Measurements from ENCODE around the gene DNMBP.

DNMBP gene

GRCh38 chr10:99852481-99853213 is 157.1 kb downstream of the DNMBP start:
- Histone ChIP-seq H3K4me3 (ENCODE audit: low read depth, low read length) (no peak overlapping the region), H3K4me1 (ENCODE audit: control insufficient read depth, insufficient read depth, low read length) (peaks cover 58% of the 10 kb centered on the region), H3K27me3 (ENCODE audit: control insufficient read depth, insufficient read depth, low read length) (no peaks in the 10 kb centered on the region), H3K9me3 (ENCODE audit: control insufficient read depth, insufficient read depth, low read depth, low read length) (no peaks in the 10 kb centered on the region), H3K36me3 (ENCODE audit: control insufficient read depth, insufficient read depth, low read length) (no peaks in the 10 kb centered on the region), H3K9ac (ENCODE audit: low read length) (no peak overlapping the region), H3K27ac (ENCODE audit: low read depth, low read length) (no peak overlapping the region)

- Histone ChIP-seq H3K9me3 (ENCODE audit: control insufficient read depth, insufficient read depth, low read depth, low read length) (no peaks in the 10 kb centered on the region), H3K4me3 (ENCODE audit: low read depth, low read length) (no peak overlapping the region), H3K27me3 (ENCODE audit: control insufficient read depth, insufficient read depth, low read length) (peaks cover 3% of the 10 kb centered on the region; the same call in 1 of the 2 replicates), H3K36me3 (ENCODE audit: control insufficient read depth, insufficient read depth, low read length) (no peaks in the 10 kb centered on the region), H3K4me1 (ENCODE audit: control insufficient read depth, insufficient read depth, low read length) (peaks cover 61% of the 10 kb centered on the region), H3K27ac (ENCODE audit: low read depth, low read length) (no peak overlapping the region), H3K9ac (ENCODE audit: low read length) (no peak overlapping the region)
Observed at GRCh38 chr10:99851825-99852224, 157.9 kb downstream of the DNMBP start.

GRCh38 chr10:99850767-99851340 is 158.9 kb downstream of the DNMBP start:
- Histone ChIP-seq H3K27ac (ENCODE audit: low read depth, low read length) (peak overlapping the region; percentile 91; the same call in 1 of the 2 replicates), H3K36me3 (ENCODE audit: control insufficient read depth, insufficient read depth, low read length) (no peaks in the 10 kb centered on the region)

GRCh38 chr10:99850021-99850766 is 159.6 kb downstream of the DNMBP start:
- no peaks in the 10 kb centered on the region for H3K36me3 ChIP-seq (ENCODE audit: control insufficient read depth, insufficient read depth, low read length)
- peak overlapping the region; percentile 91 for H3K27ac ChIP-seq (ENCODE audit: low read depth, low read length)

More at GRCh38 chr10:99850767-99851340, 158.9 kb downstream of the DNMBP start:
- no peaks in the 10 kb centered on the region for H3K9me3 ChIP-seq (ENCODE audit: control insufficient read depth, insufficient read depth, low read depth, low read length)
- no peak overlapping the region for H3K4me3 ChIP-seq (ENCODE audit: low read depth, low read length)
- peaks cover 70% of the 10 kb centered on the region for H3K4me1 ChIP-seq (ENCODE audit: control insufficient read depth, insufficient read depth, low read length)
- H3K9ac ChIP-seq (ENCODE audit: low read length): peak overlapping the region; percentile 15
- H3K27me3 ChIP-seq (ENCODE audit: control insufficient read depth, insufficient read depth, low read length): peaks cover 6% of the 10 kb centered on the region; the same call in 1 of the 2 replicates

GRCh38 chr10:99849536-99849935 is 160.2 kb downstream of the DNMBP start:
- Histone ChIP-seq H3K36me3 (ENCODE audit: control insufficient read depth, insufficient read depth, low read length) (no peaks in the 10 kb centered on the region), H3K9me3 (ENCODE audit: control insufficient read depth, insufficient read depth, low read depth, low read length) (no peaks in the 10 kb centered on the region), H3K9ac (ENCODE audit: low read length) (peak overlapping the region; percentile 52), H3K4me3 (ENCODE audit: low read depth, low read length) (peak overlapping the region; percentile 29), H3K27me3 (ENCODE audit: control insufficient read depth, insufficient read depth, low read length) (peaks cover 6% of the 10 kb centered on the region; the same call in 1 of the 2 replicates), H3K27ac (ENCODE audit: low read depth, low read length) (peak overlapping the region; percentile 91), H3K4me1 (ENCODE audit: control insufficient read depth, insufficient read depth, low read length) (peaks cover 68% of the 10 kb centered on the region)

More at GRCh38 chr10:99850021-99850766, 159.6 kb downstream of the DNMBP start:
- peaks cover 6% of the 10 kb centered on the region; the same call in 1 of the 2 replicates for H3K27me3 ChIP-seq (ENCODE audit: control insufficient read depth, insufficient read depth, low read length)
- peak overlapping the region; percentile 29 for H3K4me3 ChIP-seq (ENCODE audit: low read depth, low read length)
- peaks cover 70% of the 10 kb centered on the region for H3K4me1 ChIP-seq (ENCODE audit: control insufficient read depth, insufficient read depth, low read length)
- peak overlapping the region; percentile 20 for H3K9ac ChIP-seq (ENCODE audit: low read length)
- H3K9me3 ChIP-seq (ENCODE audit: control insufficient read depth, insufficient read depth, low read depth, low read length): no peaks in the 10 kb centered on the region

- Histone ChIP-seq H3K9me3 (ENCODE audit: control insufficient read depth, insufficient read depth, low read depth, low read length) (no peaks in the 10 kb centered on the region), H3K27ac (ENCODE audit: low read depth, low read length) (peak overlapping the region; percentile 91), H3K36me3 (ENCODE audit: control insufficient read depth, insufficient read depth, low read length) (no peaks in the 10 kb centered on the region), H3K4me1 (ENCODE audit: control insufficient read depth, insufficient read depth, low read length) (peaks cover 67% of the 10 kb centered on the region), H3K27me3 (ENCODE audit: control insufficient read depth, insufficient read depth, low read length) (peaks cover 6% of the 10 kb centered on the region; the same call in 1 of the 2 replicates), H3K9ac (ENCODE audit: low read length) (peak overlapping the region; percentile 52), H3K4me3 (ENCODE audit: low read depth, low read length) (peak overlapping the region; percentile 29; the same call in 1 of the 2 replicates)
Observed at GRCh38 chr10:99849057-99849456, 160.7 kb downstream of the DNMBP start.

GRCh38 chr10:99845837-99846382 is 163.8 kb downstream of the DNMBP start:
- Histone ChIP-seq H3K27me3 (ENCODE audit: control insufficient read depth, insufficient read depth, low read length) (peaks cover 6% of the 10 kb centered on the region; the same call in 1 of the 2 replicates), H3K9ac (ENCODE audit: low read length) (peak overlapping the region; percentile 41), H3K4me1 (ENCODE audit: control insufficient read depth, insufficient read depth, low read length) (peaks cover 48% of the 10 kb centered on the region), H3K4me3 (ENCODE audit: low read depth, low read length) (peak overlapping the region; percentile 41; the same call in 1 of the 2 replicates), H3K27ac (ENCODE audit: low read depth, low read length) (no peak overlapping the region), H3K36me3 (ENCODE audit: control insufficient read depth, insufficient read depth, low read length) (no peaks in the 10 kb centered on the region), H3K9me3 (ENCODE audit: control insufficient read depth, insufficient read depth, low read depth, low read length) (no peaks in the 10 kb centered on the region)

- Histone ChIP-seq H3K9me3 (ENCODE audit: control insufficient read depth, insufficient read depth, low read depth, low read length) (no peaks in the 10 kb centered on the region), H3K4me3 (ENCODE audit: low read depth, low read length) (no peak overlapping the region), H3K36me3 (ENCODE audit: control insufficient read depth, insufficient read depth, low read length) (no peaks in the 10 kb centered on the region), H3K9ac (ENCODE audit: low read length) (no peak overlapping the region), H3K27ac (ENCODE audit: low read depth, low read length) (no peak overlapping the region), H3K4me1 (ENCODE audit: control insufficient read depth, insufficient read depth, low read length) (peaks cover 34% of the 10 kb centered on the region), H3K27me3 (ENCODE audit: control insufficient read depth, insufficient read depth, low read length) (peaks cover 6% of the 10 kb centered on the region; the same call in 1 of the 2 replicates)
Observed at GRCh38 chr10:99844433-99844955, 165.3 kb downstream of the DNMBP start.

GRCh38 chr10:99843310-99843709 is 166.4 kb downstream of the DNMBP start:
- Histone ChIP-seq H3K27ac (ENCODE audit: low read depth, low read length) (no peak overlapping the region), H3K27me3 (ENCODE audit: control insufficient read depth, insufficient read depth, low read length) (peaks cover 6% of the 10 kb centered on the region; the same call in 1 of the 2 replicates), H3K9me3 (ENCODE audit: control insufficient read depth, insufficient read depth, low read depth, low read length) (no peaks in the 10 kb centered on the region)

GRCh38 chr10:99841746-99842145 is 168.0 kb downstream of the DNMBP start:
- Histone ChIP-seq H3K9me3 (ENCODE audit: control insufficient read depth, insufficient read depth, low read depth, low read length) (no peaks in the 10 kb centered on the region), H3K27me3 (ENCODE audit: control insufficient read depth, insufficient read depth, low read length) (peaks cover 2% of the 10 kb centered on the region; the same call in 1 of the 2 replicates), H3K27ac (ENCODE audit: low read depth, low read length) (no peak overlapping the region), H3K9ac (ENCODE audit: low read length) (no peak overlapping the region), H3K36me3 (ENCODE audit: control insufficient read depth, insufficient read depth, low read length) (no peaks in the 10 kb centered on the region), H3K4me1 (ENCODE audit: control insufficient read depth, insufficient read depth, low read length) (peaks cover 13% of the 10 kb centered on the region), H3K4me3 (ENCODE audit: low read depth, low read length) (no peak overlapping the region)

More at GRCh38 chr10:99843310-99843709, 166.4 kb downstream of the DNMBP start:
- no peak overlapping the region for H3K4me3 ChIP-seq (ENCODE audit: low read depth, low read length)
- H3K36me3 ChIP-seq (ENCODE audit: control insufficient read depth, insufficient read depth, low read length): no peaks in the 10 kb centered on the region
- no peak overlapping the region for H3K9ac ChIP-seq (ENCODE audit: low read length)
- H3K4me1 ChIP-seq (ENCODE audit: control insufficient read depth, insufficient read depth, low read length): peaks cover 22% of the 10 kb centered on the region

All from HUES6 (cell line).